IPS-20b (cell line): Measurements from ENCODE around the gene APBB2.

Source experiments
- H3K27ac ChIP-seq: one replicate; pipeline ENCODE4 v1.5.1; 2013; ENCODE audit warnings: low read length
- H3K27me3 ChIP-seq: 2 replicates; pipeline ENCODE4 v1.6.1; 2013; ENCODE audit warnings: mild to moderate bottlenecking, low read length, inconsistent platforms; ENCODE audit not compliant: insufficient read depth
- H3K36me3 ChIP-seq: 2 replicates; pipeline ENCODE4 v1.6.1; 2013; ENCODE audit warnings: low read depth, mild to moderate bottlenecking, inconsistent platforms, low read length, moderate library complexity; ENCODE audit not compliant: insufficient read depth
- H3K4me1 ChIP-seq: 2 replicates; pipeline ENCODE4 v1.6.1; 2013; ENCODE audit warnings: mild to moderate bottlenecking, control low read depth, inconsistent platforms, low read length, moderate library complexity; ENCODE audit not compliant: insufficient read depth
- H3K4me3 ChIP-seq: 2 replicates; pipeline ENCODE4 v1.5.1; 2013; ENCODE audit warnings: mild to moderate bottlenecking, low read length, inconsistent platforms
- H3K9ac ChIP-seq: 2 replicates; pipeline ENCODE4 v1.6.1; 2013; ENCODE audit warnings: low read depth, mild to moderate bottlenecking, inconsistent platforms, low read length, moderate library complexity
- H3K9me3 ChIP-seq: 2 replicates; pipeline ENCODE4 v1.6.1; 2013; ENCODE audit warnings: mild to moderate bottlenecking, low read depth, low read length, inconsistent platforms; ENCODE audit not compliant: insufficient read depth

APBB2 gene

GRCh38 chr4:41106694-41107419 lies 107.5 kb downstream of the APBB2 start:
- Histone ChIP-seq H3K4me3 (no peak overlapping the region), H3K4me1 (no peaks in the 10 kb centered on the region), H3K27me3 (no peaks in the 10 kb centered on the region), H3K36me3 (no peaks in the 10 kb centered on the region), H3K27ac (no peak overlapping the region), H3K9ac (no peak overlapping the region), H3K9me3 (no peaks in the 10 kb centered on the region)

GRCh38 chr4:41106081-41106480 lies 108.3 kb downstream of the APBB2 start:
- H3K27ac ChIP-seq = no peak overlapping the region
- H3K9ac ChIP-seq = no peak overlapping the region
- no peaks in the 10 kb centered on the region for H3K36me3 ChIP-seq
- no peaks in the 10 kb centered on the region for H3K4me1 ChIP-seq
- no peak overlapping the region for H3K4me3 ChIP-seq
- no peaks in the 10 kb centered on the region for H3K27me3 ChIP-seq
- H3K9me3 ChIP-seq = no peaks in the 10 kb centered on the region

GRCh38 chr4:41104155-41104554 lies 110.2 kb downstream of the APBB2 start:
- Histone ChIP-seq H3K27me3 (no peaks in the 10 kb centered on the region), H3K4me3 (no peak overlapping the region), H3K9me3 (no peaks in the 10 kb centered on the region), H3K36me3 (no peaks in the 10 kb centered on the region), H3K4me1 (no peaks in the 10 kb centered on the region), H3K27ac (no peak overlapping the region), H3K9ac (no peak overlapping the region)

DNA sequence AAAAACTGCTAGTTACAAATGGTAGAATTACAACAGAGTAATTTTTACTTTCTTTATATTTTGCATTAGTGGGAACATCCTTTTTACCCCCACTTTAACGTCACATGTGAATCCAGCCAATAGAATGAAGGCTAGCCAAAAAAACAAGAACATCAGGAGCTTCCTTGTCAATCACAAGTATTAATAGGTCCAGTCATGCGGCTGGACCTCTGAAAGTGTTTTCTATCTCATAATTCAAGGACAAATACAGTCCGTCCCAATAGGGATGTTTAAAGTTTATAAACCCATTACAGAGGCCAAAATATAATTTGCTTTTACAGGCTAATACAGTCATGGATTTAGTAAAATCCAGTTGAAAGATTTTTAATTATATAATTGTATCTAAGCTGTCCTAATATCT lies 110.7 kb downstream of the APBB2 start:
- H3K9ac ChIP-seq = no peak overlapping the region
- no peak overlapping the region for H3K27ac ChIP-seq
- H3K4me3 ChIP-seq = no peak overlapping the region
- H3K36me3 ChIP-seq = no peaks in the 10 kb centered on the region
- no peaks in the 10 kb centered on the region for H3K9me3 ChIP-seq
- H3K27me3 ChIP-seq = no peaks in the 10 kb centered on the region
- H3K4me1 ChIP-seq = no peaks in the 10 kb centered on the region

DNA sequence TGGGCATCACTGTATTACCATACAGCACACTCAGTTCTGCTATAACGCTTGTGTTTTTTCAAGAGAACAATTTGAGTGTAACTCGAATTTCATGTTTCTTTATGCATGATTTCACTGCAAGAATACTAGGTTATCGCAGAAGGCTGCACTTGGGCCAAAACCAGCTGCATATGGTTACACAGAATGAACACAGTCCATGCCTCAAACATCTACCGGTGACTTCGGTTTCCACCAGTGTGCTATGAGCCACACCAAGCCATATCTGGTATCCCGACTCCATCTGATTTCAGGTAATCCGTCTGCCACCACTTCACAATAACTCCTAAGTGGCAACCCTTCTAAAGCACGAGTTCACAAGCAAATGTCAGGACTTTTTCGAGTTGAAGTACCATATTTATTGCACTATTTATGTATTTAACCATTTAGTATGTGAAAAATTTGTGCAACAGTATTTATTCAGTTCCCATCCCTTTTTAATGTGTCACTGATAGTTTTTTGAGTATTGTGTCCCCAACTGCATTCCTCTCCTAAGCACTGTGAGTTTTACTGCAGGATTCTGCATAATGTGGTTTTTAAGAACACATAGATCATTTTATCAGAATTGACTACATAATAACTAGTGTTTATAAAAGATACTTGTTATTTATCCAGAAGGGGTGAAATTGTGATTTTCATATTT lies 111.8 kb downstream of the APBB2 start:
- Histone ChIP-seq H3K36me3 (no peaks in the 10 kb centered on the region), H3K27ac (no peak overlapping the region), H3K27me3 (no peaks in the 10 kb centered on the region), H3K9ac (no peak overlapping the region), H3K4me3 (no peak overlapping the region), H3K4me1 (peaks cover 7% of the 10 kb centered on the region; the same call in 1 of the 2 replicates), H3K9me3 (no peaks in the 10 kb centered on the region)

DNA sequence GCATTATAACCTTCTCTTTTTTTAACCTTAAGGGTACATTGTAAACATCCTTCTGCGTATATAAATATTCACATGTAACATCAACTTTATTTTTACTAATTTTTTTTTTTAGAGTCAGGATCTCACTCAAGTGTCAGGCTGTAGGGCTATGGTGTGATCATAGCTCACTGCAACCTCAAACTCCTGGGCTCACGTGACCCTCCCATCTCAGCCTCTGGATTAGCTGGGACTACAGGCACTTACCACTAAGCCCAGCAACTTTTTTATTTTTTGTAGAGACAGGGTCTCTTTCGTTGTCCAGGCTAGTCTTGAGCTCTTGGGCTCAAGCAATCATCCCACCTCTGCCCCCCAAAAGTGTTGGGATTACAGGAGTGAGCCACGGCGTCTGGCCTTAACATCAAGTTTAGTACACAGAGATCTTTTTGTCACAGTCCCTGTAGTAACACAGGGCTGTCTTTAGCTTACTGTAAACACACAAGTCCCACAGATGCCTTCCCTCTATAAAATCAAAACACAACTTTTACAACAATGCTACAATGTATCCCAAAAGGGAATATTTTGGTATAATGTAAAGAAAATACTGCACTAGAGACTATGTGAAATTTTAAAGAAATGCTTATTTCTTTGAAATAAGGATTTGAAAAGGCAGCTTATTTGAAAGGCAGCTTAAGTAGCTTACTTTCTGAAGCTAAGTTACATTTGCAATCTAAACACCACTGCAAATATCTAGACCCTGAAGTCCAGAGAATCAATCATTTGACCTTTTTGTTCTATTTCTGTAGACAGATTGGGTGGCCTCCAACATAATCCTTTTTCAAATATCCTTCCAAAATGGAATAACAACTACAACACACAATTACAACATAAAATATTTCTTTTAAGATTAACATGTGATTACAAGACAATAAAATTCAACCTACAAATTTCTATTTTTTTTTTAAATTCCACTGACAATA lies 116.0 kb downstream of the APBB2 start:
- Histone ChIP-seq H3K27me3 (no peaks in the 10 kb centered on the region), H3K9me3 (no peaks in the 10 kb centered on the region), H3K27ac (no peak overlapping the region), H3K9ac (no peak overlapping the region), H3K4me3 (no peak overlapping the region), H3K36me3 (no peaks in the 10 kb centered on the region), H3K4me1 (peaks cover 7% of the 10 kb centered on the region)

- Histone ChIP-seq H3K9ac (no peak overlapping the region), H3K4me1 (peaks cover 7% of the 10 kb centered on the region), H3K27ac (no peak overlapping the region), H3K4me3 (no peak overlapping the region), H3K36me3 (no peaks in the 10 kb centered on the region), H3K27me3 (no peaks in the 10 kb centered on the region), H3K9me3 (no peaks in the 10 kb centered on the region)
Observed at GRCh38 chr4:41095973-41096372, 118.4 kb downstream of the APBB2 start.

DNA sequence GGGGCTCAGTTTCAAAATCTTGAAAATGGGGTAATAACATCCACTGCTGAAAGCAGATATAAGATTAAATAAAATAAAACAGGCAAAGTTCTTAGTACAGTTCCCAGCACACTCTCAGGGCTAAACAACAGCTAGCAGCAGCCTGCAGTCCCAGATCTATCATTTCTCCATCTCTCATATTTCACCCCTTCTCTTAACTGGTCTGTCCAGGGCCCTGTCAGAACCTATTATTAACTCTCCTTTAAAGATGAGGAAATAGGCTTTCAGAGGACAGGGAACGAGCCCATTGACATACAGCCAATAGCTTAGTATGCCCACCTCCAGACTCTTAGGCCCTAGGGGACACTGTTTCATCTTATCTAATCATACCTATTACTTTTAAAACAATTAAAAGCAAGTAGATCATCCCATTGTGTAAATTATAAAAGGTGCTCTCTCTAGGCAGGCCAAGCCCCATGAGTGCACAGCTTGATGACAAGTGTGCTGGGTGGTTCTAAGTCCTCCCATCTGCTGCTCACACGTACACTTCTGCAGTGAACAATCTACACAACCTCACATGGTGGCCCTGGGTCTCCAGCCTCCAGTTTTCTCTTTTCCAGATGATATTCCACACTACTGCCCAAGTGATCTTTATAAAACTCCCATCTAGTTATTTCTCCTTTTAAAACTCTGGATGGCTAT lies 119.0 kb downstream of the APBB2 start:
- Histone ChIP-seq H3K4me3 (no peak overlapping the region), H3K9me3 (no peaks in the 10 kb centered on the region)

DNA sequence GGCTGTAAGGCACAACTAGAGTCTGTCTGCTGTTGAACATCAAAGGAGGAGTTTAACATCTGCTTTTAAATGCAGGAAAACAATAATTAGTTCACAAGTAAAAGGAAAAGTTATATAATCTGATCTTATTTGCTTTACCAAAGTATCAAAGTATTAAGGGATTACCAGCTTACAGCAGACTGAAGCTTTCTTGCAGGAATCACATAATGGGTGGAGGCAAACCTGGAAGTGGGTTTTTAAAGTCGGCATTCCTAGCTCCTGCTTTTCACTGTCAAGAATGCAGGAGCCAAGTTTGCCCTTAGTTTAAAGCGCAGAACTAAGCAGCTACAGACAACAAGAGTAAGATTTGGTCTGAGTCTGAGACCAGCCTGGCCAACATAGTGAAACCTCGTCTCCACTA lies 122.2 kb downstream of the APBB2 start:
- H3K9me3 ChIP-seq = no peaks in the 10 kb centered on the region
- H3K27ac ChIP-seq = no peak overlapping the region
- H3K9ac ChIP-seq = no peak overlapping the region
- no peaks in the 10 kb centered on the region for H3K36me3 ChIP-seq
- H3K4me3 ChIP-seq = no peak overlapping the region
- H3K4me1 ChIP-seq = no peaks in the 10 kb centered on the region; the same call in 1 of the 2 replicates
- no peaks in the 10 kb centered on the region for H3K27me3 ChIP-seq

More for the DNA sequence above, 119.0 kb downstream of the APBB2 start:
- Histone ChIP-seq H3K27me3 (no peaks in the 10 kb centered on the region), H3K27ac (no peak overlapping the region), H3K36me3 (no peaks in the 10 kb centered on the region), H3K4me1 (peaks cover 7% of the 10 kb centered on the region), H3K9ac (no peak overlapping the region)

DNA sequence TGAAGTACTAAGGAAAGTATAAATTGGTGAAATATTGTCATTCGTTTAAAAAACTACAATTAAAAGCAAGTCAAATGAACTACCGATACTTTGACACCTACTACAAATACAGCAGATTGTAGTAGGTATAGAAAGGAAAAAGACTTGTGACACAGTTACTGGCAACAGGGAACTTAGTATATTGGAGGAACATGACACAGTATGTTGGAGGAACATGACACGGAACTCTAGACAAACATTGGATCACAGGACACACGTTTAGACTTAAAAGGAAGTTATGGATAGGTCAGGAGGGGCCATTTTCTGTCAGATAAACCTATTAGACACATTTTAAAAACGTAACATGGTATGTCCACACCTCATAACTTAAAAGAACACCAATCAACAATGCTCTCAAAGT lies 132.5 kb downstream of the APBB2 start:
- Histone ChIP-seq H3K9me3 (peaks cover 3% of the 10 kb centered on the region; the same call in 1 of the 2 replicates), H3K27ac (no peak overlapping the region), H3K27me3 (no peaks in the 10 kb centered on the region), H3K9ac (no peak overlapping the region), H3K36me3 (no peaks in the 10 kb centered on the region), H3K4me1 (0 out of 2 replicates have a peak, but pooled peaks cover 4% of the 10 kb centered on the region), H3K4me3 (no peak overlapping the region)

GRCh38 chr4:41080976-41081375 lies 133.4 kb downstream of the APBB2 start:
- no peak overlapping the region for H3K9ac ChIP-seq
- no peak overlapping the region for H3K27ac ChIP-seq
- 0 out of 2 replicates have a peak, but pooled peaks cover 4% of the 10 kb centered on the region for H3K4me1 ChIP-seq
- no peak overlapping the region for H3K4me3 ChIP-seq
- no peaks in the 10 kb centered on the region for H3K36me3 ChIP-seq
- no peaks in the 10 kb centered on the region for H3K27me3 ChIP-seq
- no peaks in the 10 kb centered on the region for H3K9me3 ChIP-seq
